HG02943 (cell line): ENCODE results near the gene MAP10.

Source experiments
- ATAC-seq: cut with Tn5 transposase; IDR thresholded peaks from one replicate; pipeline ENCODE4 v1.9.1; 2021; ENCODE audit warnings: mild to moderate bottlenecking, low read depth, moderate library complexity; ENCODE audit not compliant: unreplicated experiment

Gene MAP10

GRCh38 chr1:232793944-232794343 is 11.3 kb upstream of the MAP10 start:
- no peak for ATAC-seq

- ATAC-seq, result no peak
Measured at GRCh38 chr1:232795497-232796053, 9.6 kb upstream of the MAP10 start.

- ATAC-seq, result no peak
Measured at GRCh38 chr1:232797856-232798510, 7.2 kb upstream of the MAP10 start.

GRCh38 chr1:232798920-232799319 is 6.3 kb upstream of the MAP10 start:
- ATAC-seq, result no peak

GRCh38 chr1:232806186-232806510 is 932 bp downstream of the MAP10 start:
- no peak for ATAC-seq

- ATAC-seq, result no peak
Measured at GRCh38 chr1:232810856-232811255, 5.6 kb downstream of the MAP10 start.

- ATAC-seq, result no peak
Measured at GRCh38 chr1:232812560-232812959, 7.3 kb downstream of the MAP10 start.

GRCh38 chr1:232813097-232813496 is 7.9 kb downstream of the MAP10 start:
- ATAC-seq, result no peak

GRCh38 chr1:232813760-232814159 is 8.5 kb downstream of the MAP10 start:
- no peak for ATAC-seq

GRCh38 chr1:232816324-232816723 is 11.1 kb downstream of the MAP10 start:
- no peak for ATAC-seq

GRCh38 chr1:232818040-232818439 is 12.8 kb downstream of the MAP10 start:
- ATAC-seq, result no peak

- no peak for ATAC-seq
Measured at GRCh38 chr1:232820431-232820830, 15.2 kb downstream of the MAP10 start.

GRCh38 chr1:232822530-232822929 is 17.3 kb downstream of the MAP10 start:
- no peak for ATAC-seq

GRCh38 chr1:232826318-232826717 is 21.1 kb downstream of the MAP10 start:
- no peak for ATAC-seq

GRCh38 chr1:232830661-232831060 is 25.4 kb downstream of the MAP10 start:
- no peak for ATAC-seq

GRCh38 chr1:232831895-232832294 is 26.7 kb downstream of the MAP10 start:
- no peak for ATAC-seq

- no peak for ATAC-seq
Measured at GRCh38 chr1:232834066-232834465, 28.9 kb downstream of the MAP10 start.

- no peak for ATAC-seq
Measured at GRCh38 chr1:232835166-232835565, 29.9 kb downstream of the MAP10 start.

GRCh38 chr1:232837087-232837486 is 31.9 kb downstream of the MAP10 start:
- ATAC-seq, result no peak

GRCh38 chr1:232841823-232842565 is 36.8 kb downstream of the MAP10 start:
- ATAC-seq, result no peak

- no peak for ATAC-seq
Measured at GRCh38 chr1:232844791-232845190, 39.6 kb downstream of the MAP10 start.

- no peak for ATAC-seq
Measured at GRCh38 chr1:232845406-232845955, 40.3 kb downstream of the MAP10 start.
